ENCODE results near the gene SMURF2.

- TF ChIP-seq REST (IDR thresholded peaks at IDR 0.05) (no peak), JUNB (IDR thresholded peaks at IDR 0.05) (no peak), POLR2A (IDR thresholded peaks at IDR 0.05; ENCODE audit: low read length) (no peak), FOSL2 (IDR thresholded peaks at IDR 0.05) (no peak), FOSL2 (CRISPR knock-in tag; IDR thresholded peaks at IDR 0.05) (no peak), NR3C1 (IDR thresholded peaks at IDR 0.05) (no peak), MAX (IDR thresholded peaks at IDR 0.05) (no peak), CTCF (IDR thresholded peaks at IDR 0.05) (no peak), ESRRA (IDR thresholded peaks at IDR 0.05; ENCODE audit: borderline replicate concordance, low read length) (no peak), CBX2 (IDR thresholded peaks at IDR 0.05; ENCODE audit: borderline replicate concordance, low read depth) (no peak), CEBPB (IDR thresholded peaks at IDR 0.05) (no peak)
These were observed 129.7 kb downstream of the SMURF2 start for GRCh38 chr17:64532409-64532808.
